ENCODE data around the gene IFNK.
"Not testable (repeated sequence)": the region's sequence is repeated elsewhere in the genome, so short reads cannot be mapped to it uniquely, and the experiment has no call there.

IFNK gene, protein sequence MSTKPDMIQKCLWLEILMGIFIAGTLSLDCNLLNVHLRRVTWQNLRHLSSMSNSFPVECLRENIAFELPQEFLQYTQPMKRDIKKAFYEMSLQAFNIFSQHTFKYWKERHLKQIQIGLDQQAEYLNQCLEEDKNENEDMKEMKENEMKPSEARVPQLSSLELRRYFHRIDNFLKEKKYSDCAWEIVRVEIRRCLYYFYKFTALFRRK

DNA sequence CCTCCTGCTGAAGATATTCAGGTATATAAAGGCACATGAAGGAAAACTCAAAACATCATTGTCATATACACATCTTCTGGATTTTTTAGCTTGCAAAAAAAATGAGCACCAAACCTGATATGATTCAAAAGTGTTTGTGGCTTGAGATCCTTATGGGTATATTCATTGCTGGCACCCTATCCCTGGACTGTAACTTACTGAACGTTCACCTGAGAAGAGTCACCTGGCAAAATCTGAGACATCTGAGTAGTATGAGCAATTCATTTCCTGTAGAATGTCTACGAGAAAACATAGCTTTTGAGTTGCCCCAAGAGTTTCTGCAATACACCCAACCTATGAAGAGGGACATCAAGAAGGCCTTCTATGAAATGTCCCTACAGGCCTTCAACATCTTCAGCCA lies at the start of gene IFNK:
Gene IFNK, plus strand, starts transcription at position 55 of the 400 bp plus-strand sequence. Its CDS starts 47 bp downstream, at position 102.
- no peak for DNase-seq

DNA sequence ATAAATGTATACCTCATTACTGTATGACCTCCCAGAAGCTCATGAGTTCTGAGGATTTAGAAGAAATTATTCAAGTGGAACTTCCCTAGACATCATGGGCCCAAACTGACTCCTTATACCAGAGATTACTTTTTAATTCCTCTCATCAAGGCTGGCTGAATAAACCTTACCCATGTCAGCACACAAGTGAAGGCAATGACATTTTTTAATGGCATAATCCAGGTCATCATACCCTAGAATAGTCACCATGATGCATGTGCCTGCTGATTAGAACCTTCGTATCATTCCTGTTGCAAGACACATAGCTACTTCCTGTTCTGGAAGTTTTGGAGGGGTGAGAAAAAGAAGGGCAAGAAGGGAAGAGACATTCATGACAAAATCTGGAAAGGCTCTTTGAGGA lies 49.8 kb upstream of the IFNK start:
- DNase-seq, result no peak

DNA sequence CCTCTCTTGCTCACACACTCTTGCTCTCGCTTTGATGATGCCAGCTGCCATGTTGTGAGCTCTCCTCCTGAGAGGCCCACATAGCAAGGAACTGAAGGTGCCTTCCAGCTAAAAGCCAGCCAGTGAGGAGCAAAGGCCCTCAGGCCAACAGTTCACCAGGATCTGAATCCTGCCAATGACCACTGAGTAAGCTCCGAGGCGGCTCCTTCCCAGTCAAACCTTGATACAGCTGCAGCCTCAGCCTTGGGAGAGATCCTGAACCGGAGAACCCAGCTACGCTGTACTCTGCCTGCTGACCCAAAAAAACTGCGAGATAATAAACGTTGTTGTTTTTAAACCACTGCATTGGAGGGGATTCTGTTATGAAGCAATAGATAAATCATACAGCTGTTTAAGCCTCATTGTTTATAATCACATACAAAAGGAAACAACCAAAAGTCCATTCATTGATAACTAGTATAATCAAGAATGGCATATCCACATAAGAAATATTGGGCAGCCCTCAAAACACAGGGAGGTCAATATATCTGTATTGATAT lies 49.0 kb upstream of the IFNK start:
- no peak for DNase-seq

DNA sequence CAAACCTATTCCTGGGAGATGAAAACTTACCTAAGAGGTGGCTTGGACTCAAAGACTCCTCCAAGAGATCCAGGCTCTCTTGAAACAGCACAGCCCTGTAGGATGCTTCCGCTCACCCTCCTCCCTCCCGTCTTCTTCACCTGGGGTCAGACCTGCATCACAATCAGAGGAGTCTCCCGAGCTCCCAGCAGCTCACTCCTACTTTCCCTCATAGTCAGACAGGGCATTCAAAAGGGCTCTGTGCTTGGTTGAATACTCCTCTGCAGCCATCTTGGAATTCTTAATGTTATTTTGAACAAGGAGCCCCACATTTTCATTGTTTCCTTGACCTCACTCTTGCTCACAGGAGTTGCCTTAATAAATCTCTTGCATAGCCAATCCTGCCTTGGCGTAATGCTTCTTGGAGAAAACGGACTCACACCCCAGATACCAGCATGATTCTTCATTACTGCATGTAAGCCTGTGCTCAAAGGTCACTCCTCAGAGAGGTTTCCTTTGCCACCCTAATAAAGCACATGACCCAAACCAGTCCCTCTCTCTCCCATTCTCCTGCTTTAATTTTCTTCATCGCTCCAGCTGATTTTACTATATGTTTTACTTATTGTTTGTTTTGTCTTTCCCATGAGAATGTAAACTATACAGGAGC lies 47.1 kb upstream of the IFNK start:
- no peak for DNase-seq

DNA sequence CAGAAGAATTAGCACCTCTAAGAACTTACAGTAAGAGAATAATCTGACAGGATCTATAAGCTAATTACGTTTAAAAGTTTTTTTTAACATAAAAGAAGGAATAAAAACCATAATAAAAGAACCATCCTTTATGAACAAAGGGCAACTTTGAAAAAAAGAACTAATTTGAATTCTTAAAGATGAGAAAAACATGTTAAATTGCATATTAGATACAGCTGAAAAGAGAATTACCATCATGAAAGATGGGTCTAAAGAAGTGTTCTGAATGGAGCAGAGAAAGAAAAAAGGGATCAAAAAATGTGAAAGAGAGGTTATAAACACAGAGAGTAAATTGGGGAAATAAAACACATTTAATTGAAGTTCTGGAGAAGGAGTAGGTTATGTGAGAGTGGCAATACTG lies 45.8 kb upstream of the IFNK start:
- DNase-seq, result no peak

DNA sequence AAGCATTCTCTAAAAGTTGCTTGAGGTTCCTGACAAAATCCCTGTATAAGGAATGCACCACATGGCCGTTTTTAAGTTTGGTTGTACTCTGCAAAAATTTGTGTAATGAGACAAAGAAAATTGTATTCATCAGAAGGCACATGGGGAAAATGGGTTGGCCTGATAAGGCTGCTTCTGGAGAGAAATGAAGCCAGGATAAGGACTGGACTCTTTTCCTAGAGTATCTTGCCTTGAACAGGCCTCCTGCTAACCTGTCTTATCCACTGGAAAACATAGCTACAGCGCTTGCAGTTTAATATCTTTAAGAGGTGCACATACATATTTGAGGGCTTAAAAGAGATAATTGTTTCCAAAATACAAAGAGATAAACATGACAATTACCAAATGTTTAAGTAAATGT lies 41.4 kb upstream of the IFNK start:
- DNase-seq, result no peak

DNA sequence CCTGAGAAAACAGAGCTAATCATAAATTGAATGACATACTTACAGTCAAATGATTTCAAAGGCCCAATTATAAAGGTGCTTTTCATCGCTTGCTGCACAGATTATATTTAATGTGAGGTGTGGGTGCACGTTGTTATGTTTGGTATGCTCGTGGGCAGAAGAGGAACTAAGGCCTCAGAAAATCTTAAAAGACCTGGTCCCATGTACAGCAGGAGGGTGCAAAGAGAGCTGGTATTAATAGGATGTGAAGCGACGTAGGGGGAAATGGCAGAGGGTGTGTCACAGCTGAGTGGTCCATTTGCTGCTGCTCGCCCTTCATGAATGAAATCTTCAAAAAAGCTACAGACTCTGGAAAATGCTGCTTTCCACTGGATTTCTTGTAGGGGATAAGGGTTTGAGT lies 40.5 kb upstream of the IFNK start:
- no peak for DNase-seq

DNA sequence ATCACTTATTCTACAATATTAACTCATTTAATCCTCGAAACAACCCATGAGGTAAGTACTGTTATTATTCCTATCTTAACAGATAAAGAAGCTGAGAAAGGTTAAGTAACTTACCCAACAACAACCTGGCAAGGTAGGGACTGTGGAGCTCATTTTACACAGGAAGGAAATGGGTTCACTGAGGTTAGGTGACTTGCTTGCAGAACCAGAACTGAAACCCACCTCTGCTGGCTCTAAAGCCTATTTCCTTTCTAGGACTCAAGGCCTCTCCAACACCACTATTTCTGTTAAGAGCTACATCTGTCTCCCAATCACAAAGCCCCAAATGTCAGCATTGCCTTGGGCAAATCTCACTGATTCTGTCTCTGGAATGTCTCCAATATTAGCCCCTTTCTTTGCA lies 38.9 kb upstream of the IFNK start:
- no peak for DNase-seq

DNA sequence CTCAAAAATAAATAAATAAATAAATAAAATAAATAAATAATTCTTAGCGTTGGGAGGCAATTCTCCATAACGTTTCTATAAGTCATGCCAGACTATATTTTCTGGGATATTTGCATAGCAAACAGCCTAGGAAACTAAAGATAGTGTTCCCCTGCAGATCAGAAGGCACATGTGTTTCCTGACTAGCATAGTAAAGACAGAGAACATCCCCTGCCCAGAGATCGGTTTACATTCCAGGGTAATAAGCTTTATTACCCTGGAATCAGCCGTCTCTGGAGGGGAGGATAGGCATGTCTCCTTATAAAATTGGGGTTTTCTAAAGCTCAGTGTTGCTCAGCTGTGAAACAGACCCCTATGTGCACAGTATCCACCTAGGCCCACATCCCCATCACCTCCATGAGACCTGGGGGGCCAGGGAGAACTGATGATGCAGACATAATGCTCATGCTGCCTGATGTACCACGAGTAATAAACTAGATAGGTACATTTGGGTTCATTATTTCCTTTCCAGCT lies 36.9 kb upstream of the IFNK start:
- DNase-seq, result no peak

DNA sequence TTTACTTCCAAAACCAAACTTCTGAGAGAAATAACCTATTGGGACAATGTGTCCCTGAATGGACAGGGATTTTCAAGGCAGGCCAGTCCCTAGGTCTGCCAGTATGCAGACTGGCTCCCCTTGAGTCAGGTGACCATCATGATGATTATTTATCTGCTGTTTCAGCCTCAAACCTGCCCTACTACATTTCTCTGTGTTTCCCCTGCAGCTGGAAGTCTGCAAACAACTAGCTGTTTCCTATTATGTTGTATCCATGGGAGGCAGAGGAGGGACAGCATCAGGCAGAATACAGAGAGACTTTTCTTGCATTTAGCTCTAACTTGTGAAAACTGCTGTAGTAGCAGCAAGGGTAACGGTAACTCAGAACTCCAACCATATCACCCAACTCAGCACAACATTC lies 36.2 kb upstream of the IFNK start:
- no peak for DNase-seq

DNA sequence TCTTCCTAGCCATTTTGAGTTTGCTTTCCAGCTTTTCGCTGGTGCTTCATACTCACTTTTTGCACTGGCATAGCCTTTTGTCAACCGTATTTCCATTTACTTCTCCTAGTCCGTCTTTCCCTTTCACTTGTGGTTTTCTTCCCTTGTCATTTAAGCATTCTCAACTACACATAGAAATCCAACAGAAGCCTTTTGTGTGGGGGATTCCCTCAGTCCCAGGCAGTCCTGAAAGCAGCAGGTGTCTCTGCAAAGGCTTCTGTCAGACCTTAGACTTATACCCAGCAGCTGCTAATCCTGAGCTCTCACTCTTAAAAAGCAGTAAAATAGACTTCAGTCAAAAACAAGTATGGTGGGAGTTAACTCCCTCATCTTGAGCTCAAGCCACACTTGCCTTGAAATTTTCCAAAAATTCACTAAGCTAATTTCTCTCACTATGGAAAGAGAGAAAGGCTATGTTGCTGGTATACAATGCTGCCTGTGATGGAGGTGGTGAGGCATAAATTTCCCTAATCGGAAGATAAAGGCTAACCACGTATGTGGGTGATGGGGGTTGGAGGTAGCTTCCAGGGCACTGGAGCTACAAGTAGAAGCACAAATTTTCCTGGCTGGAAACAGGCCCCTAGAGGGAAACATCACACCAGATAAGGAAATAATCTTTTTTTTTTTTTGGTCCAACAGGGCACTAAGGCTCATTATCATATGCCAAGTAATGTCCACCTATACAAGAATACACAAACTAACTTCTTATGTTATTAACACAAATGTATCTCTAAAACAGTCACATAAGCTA lies 34.8 kb upstream of the IFNK start:
- no peak for DNase-seq

DNA sequence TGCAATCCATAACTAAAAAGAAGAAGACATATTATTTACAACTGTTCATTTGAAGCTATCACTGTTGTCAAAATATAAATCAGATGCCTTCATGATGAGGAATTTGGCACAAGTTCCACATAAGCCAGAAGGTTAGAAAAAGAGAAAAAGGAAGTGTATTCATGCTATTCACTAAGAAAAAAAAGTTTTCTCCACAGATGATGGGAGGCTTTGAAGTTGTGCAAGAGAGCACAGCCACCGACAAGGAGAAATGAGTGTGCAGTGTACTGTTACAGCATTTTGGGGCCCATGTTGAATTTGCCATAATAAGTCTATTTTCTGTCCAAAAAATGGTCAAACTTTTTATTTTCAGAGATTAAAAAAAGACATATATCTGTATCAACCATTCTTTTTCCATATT lies 32.9 kb upstream of the IFNK start:
- DNase-seq, result no peak

DNA sequence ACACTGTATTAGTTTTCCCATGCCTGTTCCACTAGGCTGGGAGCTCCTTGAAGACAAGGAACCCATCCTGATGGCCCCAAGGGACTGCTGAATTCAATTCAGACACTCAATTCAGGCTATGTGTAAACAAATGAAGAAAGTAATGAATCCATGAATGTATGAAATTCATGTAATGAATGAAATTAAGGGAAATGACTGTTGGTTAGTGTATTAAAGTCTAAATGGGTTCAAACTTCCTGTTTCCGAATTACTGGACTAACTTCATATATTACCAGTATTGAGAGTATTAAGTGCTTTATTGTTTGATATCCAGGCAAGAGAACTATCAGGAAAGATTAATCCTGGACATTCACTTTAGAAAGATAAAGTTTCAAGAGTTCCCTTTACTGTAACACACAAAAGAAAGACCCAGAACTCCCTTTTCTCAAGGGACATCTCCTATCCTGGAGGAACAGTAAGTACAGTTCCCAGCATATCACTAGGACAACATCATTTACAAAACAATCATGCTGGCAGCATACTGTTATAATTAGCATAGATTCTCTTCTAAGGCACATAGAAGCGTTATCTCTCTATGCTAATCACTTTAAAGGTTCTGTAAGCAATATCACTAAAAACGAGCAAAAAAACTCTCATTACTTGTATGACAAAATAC lies 28.5 kb upstream of the IFNK start:
- no peak for DNase-seq

DNA sequence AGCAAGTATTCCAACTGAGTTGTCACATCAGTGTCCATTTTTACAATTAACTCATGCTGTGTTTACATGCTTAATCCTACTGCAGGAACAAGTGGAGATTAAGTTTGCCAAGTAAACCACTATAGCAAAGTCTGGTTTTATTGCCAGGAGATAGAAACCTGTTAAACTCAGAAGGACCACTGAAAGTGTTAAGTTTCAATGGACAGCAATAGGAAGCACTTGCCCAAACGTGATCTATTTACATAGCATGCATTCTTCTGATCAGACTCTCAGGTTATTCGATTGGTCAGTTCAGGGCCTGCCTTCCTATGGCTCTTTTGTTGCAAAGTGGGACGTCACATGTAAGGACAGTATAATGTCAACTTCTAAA lies 28.0 kb upstream of the IFNK start:
- no peak for DNase-seq

DNA sequence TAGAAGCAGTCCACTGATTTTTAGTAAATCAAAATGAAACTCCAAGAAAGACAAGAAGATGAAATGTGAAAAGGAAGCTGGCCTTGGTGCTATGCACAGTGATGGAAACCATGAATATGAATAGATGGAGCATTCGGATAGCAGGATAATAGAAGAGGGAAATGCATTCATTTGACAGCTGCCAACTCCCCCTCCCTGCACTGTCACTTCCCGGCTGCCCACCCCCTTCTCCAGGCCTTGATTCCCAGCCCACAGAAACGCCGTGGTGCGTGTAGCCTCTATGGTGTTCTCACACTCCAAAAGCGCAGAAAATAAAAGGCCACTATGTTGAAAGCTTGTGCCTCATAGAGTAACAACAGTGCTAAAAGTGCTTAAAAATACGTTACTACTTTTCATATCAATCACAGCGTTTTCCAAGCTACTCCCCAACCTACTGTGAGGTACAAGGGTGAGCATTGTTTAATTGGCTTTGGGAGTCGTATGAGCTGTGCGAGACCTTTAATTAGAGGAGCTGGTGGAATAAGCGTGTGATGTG lies 26.1 kb upstream of the IFNK start:
- no peak for DNase-seq

DNA sequence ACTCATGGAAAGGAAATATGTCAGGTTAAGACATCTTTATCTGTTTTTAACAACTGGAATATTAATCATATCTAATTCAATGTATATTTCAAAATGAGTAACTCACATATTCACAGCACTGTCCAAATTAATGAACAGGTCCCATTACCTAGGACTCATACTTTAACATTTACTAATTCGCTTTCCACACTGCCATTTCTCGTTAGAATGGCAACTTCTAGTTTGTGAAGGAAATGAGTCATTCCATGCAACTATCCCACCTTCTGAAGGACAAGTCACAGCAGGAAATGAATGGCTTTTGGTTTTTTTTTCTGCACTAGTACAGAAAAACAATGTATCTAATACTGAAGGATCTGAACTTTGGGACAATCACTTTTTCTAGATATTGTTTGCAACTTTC lies 24.6 kb upstream of the IFNK start:
- DNase-seq, result no peak

DNA sequence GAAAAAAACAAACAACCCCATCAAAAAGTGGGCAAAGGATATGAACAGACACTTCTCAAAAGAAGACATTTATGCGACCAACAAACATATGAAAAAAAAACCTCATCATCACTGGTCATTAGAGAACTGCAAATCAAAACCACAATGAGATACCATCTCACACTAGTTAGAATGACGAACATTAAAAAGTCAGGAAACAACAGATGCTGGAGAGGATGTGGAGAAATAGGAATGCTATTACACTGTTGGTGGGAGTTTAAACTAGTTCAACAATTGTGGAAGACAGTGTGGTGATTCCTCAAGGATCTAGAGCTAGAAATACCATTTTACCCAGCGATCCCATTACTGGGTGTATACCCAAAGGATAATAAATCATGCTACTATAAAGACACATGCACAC lies 23.2 kb upstream of the IFNK start:
- DNase-seq, result not testable (repeated sequence)

DNA sequence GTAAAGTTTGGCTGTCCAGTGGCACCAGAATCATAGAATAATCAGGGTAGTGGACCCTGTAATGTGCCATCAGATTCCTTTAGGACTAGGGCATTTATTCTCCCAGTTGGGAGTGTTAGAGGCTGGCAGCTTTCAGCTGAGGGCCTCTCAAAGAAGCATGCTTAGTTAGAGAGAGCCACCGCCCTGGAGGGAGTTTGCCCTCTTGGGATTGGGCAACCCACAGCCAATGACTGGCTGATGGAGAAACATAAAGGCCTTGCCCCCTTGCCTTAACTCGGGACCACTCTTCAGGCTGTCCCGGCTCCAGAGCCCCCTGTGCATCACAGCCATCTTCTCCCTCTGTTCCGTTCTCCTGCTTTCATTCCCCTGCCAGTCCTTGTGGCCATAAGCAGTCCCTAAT lies 20.5 kb upstream of the IFNK start:
- no peak for DNase-seq

DNA sequence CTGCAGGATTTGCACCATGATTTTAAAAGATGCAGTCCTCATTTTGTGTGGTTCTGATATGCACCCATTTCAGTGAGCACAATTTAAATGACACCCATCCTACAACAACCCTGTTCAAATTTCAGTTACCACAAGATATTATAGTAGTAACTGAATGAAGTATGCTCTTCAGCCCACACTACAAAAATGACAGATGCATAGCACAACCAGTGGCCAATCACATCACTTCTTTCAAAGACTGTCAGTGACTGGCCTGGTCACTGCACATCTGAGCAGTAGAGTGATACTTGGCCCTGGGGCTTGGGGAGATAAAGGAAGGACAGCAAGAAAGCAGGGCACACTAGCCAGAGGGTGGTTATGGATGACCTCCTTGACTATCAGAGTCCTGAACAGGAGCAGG lies 19.8 kb upstream of the IFNK start:
- DNase-seq, result peak; percentile 13

DNA sequence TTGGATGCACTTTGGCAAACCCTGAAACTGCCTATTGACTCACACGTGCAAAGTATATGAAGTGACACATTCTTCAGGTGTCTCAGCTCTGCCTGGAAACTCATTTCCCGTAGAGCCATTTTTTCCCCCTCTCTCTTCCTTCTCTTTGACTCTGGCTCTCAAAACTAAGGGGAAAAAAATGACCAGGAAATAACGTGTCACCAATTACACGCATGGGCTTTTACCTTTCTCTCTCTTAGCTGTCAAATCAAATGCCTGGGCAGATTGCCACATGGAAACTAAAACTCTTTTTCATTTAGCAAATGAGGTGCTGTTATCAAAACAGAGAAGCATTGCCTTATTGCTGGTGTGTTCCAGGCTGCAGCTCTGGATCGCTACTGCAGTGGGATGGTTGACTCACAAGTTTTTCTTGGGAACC lies 18.3 kb upstream of the IFNK start:
- peak; percentile 40 for DNase-seq

DNA sequence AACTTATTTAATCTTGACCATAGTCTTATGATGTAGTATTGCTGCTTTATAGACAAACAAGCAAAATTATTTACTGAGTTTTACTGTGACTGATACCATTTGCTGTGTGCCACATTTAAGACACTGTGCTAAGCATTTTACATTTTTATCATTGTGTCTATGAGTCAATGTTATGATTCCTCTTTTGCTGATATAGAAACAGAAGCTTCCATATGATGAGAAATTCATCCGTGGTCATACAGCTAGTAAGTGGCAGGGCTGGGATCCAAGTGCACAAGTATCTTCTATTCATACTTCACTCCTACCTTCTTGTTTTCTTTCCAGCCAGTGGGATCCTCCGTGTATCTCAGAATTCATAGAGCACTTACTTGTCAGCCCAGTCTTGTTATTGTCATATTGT lies 17.1 kb upstream of the IFNK start:
- DNase-seq, result no peak

DNA sequence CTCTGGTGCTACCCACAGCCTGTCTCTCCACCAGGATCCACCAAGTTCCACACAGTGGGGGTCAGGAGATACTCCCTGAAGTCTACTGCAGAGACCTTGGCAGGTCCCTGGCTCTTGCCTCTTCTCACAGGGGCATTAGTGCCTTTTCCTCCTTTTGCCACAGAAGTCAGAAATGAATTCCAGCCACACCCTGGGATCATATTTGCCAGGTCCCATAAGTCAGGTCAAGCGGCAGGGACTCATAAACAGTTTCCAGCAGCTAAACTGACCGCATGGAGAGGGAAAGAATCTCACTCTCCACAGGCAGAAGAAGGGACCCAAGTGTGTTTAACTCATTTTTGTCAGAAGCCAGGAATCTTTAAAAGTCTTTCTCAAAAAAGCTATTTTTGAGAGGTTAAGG lies 13.3 kb upstream of the IFNK start:
- no peak for DNase-seq

DNA sequence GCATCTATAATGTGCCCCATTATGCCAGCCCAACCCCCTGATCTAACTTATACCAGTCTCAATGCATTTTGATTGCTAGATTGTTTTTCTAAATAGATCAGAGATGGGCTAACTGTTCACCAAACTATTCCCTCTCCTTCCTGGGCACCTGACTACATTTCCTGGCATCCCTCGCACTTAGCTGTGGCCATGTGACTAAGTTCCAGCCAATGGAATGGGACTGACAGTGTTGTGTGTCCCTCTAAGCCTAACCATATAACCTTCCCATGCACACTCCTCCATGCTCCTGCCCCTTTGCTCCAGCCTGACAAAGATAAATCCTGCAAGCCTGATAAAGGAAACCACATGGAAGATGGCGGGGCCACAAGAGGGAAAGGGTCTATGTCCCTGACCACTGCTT lies 12.3 kb upstream of the IFNK start:
- no peak for DNase-seq
